A549 (cell line): Measurements from ENCODE around the gene LBHD2. TPM values are rescaled to one million over a fixed set of nuclear protein-coding genes. Genes with fewer than 3 reads are reported as not detected.
A peak's percentile ranks its signal among the peaks of the same experiment; 100 is the strongest.

ENCODE experiments used
- ATAC-seq, 2 experiments: fragments of 200-7000 bp in 1 of 2; fragments of >200 bp in 1 of 2; cut with Nextera tagmentation in 1 of 2; cut with Tn5 transposase in 1 of 2; 3 replicates each; pipeline versions ENCODE4 v1.8.0 to v1.9.1; 2018 to 2020; ENCODE audit warnings: mild to moderate bottlenecking in 1 of 2, moderate library complexity in 1 of 2
- CTCF ChIA-PET: fragments of 300-600 bp; sonication (Branson Sonifier 250); formaldehyde crosslinking; extraction: SDS; loops from one replicate; lab custom pipeline; 2021; ENCODE audit warnings: antibody characterized with exemption, inconsistent platforms; lab: Yijun Ruan, JAX
- POLR2A ChIA-PET: fragments of 350-600 bp; formaldehyde crosslinking; extraction: SDS; loops from one replicate; lab custom pipeline; 2021; ENCODE audit warnings: antibody characterized with exemption, inconsistent platforms; lab: Yijun Ruan, JAX
- DNase-seq, 2 experiments: peaks; one replicate each; pipeline versions ENCODE4 v3.0.0 to v3.0.0-alpha.2; 2011 to 2016; ENCODE audit warnings: low read depth in 1 of 2, low spot score in 1 of 2
- FAIRE-seq: peaks from 2 replicates; lab custom pipeline; 2011; peaks lifted over from hg19 to GRCh38; lab: Jason Lieb, UNC
- H3K27ac ChIP-seq, 2 experiments: fragments of >200 bp; sonication (Bioruptor Twin); formaldehyde crosslinking; 3 replicates each; pipeline ENCODE4 v1.5.1; 2016 to 2017
- H3K4me1 ChIP-seq: fragments of >200 bp; sonication (Bioruptor Twin); formaldehyde crosslinking; 3 replicates; pipeline ENCODE4 v1.6.1; 2016
- H3K4me2 ChIP-seq: fragments of >200 bp; sonication (Bioruptor Twin); formaldehyde crosslinking; 3 replicates; pipeline ENCODE4 v1.6.1; 2016
- H3K4me3 ChIP-seq: fragments of >200 bp; sonication (Bioruptor Twin); formaldehyde crosslinking; 3 replicates; pipeline ENCODE4 v1.5.1; 2016
- H3K9me3 ChIP-seq: fragments of >200 bp; sonication (Bioruptor Twin); formaldehyde crosslinking; 3 replicates; pipeline ENCODE4 v1.6.1; 2016
- BHLHE40 ChIP-seq: IDR thresholded peaks from 2 replicates; pipeline ENCODE4 v1.6.1; 2012; ENCODE audit warnings: low read depth, low read length, inconsistent platforms
- CBX8 ChIP-seq: fragments of 200-600 bp; sonication (generic); IDR thresholded peaks from 2 replicates; pipeline ENCODE4 v1.6.1; 2016
- EHF ChIP-seq: fragments of 250-450 bp; sonication (Bioruptor Pico); IDR thresholded peaks from 2 replicates; pipeline ENCODE4 v1.5.0; 2020; ENCODE audit warnings: mild to moderate bottlenecking
- ELK1 ChIP-seq: fragments of 150-350 bp; IDR thresholded peaks from 2 replicates; pipeline ENCODE4 v1.6.1; 2014; ENCODE audit warnings: low read depth, mild to moderate bottlenecking, low read length
- ESRRA ChIP-seq: fragments of 150-350 bp; IDR thresholded peaks from 2 replicates; pipeline ENCODE4 v1.6.1; 2014; ENCODE audit warnings: mild to moderate bottlenecking, low read length, borderline replicate concordance
- FOSL2 ChIP-seq, 2 experiments: fragments of 450-650 bp in 1 of 2; fragments of >200 bp in 1 of 2; sonication (Bioruptor Twin) in 1 of 2; formaldehyde crosslinking; IDR thresholded peaks; 2 replicates each; pipeline versions ENCODE4 v1.5.0 to v1.6.1; 2016 to 2020; ENCODE audit warnings: mild to moderate bottlenecking in 1 of 2, moderate library complexity in 1 of 2
- GATA3 ChIP-seq: IDR thresholded peaks from 2 replicates; pipeline ENCODE4 v1.6.1; 2012; ENCODE audit warnings: borderline replicate concordance
- HMGXB4 ChIP-seq: fragments of 250-450 bp; sonication (Bioruptor Pico); IDR thresholded peaks from 2 replicates; pipeline ENCODE4 v1.5.0; 2021; ENCODE audit warnings: mild to moderate bottlenecking, moderate library complexity, borderline replicate concordance
- HOXA7 ChIP-seq: fragments of 250-450 bp; sonication (Bioruptor Pico); IDR thresholded peaks from 2 replicates; pipeline ENCODE4 v1.5.0; 2020; ENCODE audit warnings: mild to moderate bottlenecking, moderate library complexity
- JUNB ChIP-seq: fragments of >200 bp; sonication (Bioruptor Twin); formaldehyde crosslinking; IDR thresholded peaks from 2 replicates; pipeline ENCODE4 v1.6.1; 2016
- MAFK ChIP-seq: fragments of 450-650 bp; IDR thresholded peaks from 2 replicates; pipeline ENCODE4 v1.6.1; 2014; ENCODE audit not compliant: partially characterized antibody
- MYC ChIP-seq: IDR thresholded peaks from 2 replicates; pipeline ENCODE4 v1.6.1; 2012; ENCODE audit warnings: mild to moderate bottlenecking, inconsistent platforms, low read length, improper control_type of control experiment, borderline replicate concordance
- NPAS2 ChIP-seq: fragments of 250-450 bp; sonication (Bioruptor Pico); IDR thresholded peaks from 2 replicates; pipeline ENCODE4 v1.8.0; 2022; ENCODE audit warnings: mild to moderate bottlenecking, moderate library complexity, borderline replicate concordance
- POLR2A ChIP-seq: IDR thresholded peaks from 2 replicates; pipeline ENCODE4 v1.6.1; 2012; ENCODE audit warnings: mild to moderate bottlenecking, low read length
- POLR2AphosphoS2 ChIP-seq: conservative IDR thresholded peaks from 2 replicates; pipeline ENCODE4 v1.6.1; 2012; ENCODE audit warnings: low read length, improper control_type of control experiment, inconsistent platforms
- RARB ChIP-seq: fragments of 250-450 bp; sonication (Bioruptor Pico); IDR thresholded peaks from 2 replicates; pipeline ENCODE4 v1.8.0; 2021; ENCODE audit warnings: mild to moderate bottlenecking, moderate library complexity
- RFX5 ChIP-seq: fragments of 450-650 bp; IDR thresholded peaks from 2 replicates; pipeline ENCODE4 v1.7.1; 2014; ENCODE audit warnings: antibody characterized with exemption, mild to moderate bottlenecking, moderate library complexity
- SMC3 ChIP-seq: fragments of >200 bp; sonication (Bioruptor Twin); formaldehyde crosslinking; IDR thresholded peaks from 3 replicates; pipeline ENCODE4 v1.6.1; 2018; ENCODE audit warnings: inconsistent platforms
- TFCP2L1 ChIP-seq: fragments of 250-450 bp; sonication (Bioruptor Pico); IDR thresholded peaks from 2 replicates; pipeline ENCODE4 v1.5.0; 2021; ENCODE audit warnings: mild to moderate bottlenecking
- TP53 ChIP-seq: fragments of 250-450 bp; sonication (Bioruptor Pico); IDR thresholded peaks from 2 replicates; pipeline ENCODE4 v1.5.0; 2021; ENCODE audit warnings: mild to moderate bottlenecking, moderate library complexity
- ZFP36 ChIP-seq: fragments of 450-650 bp; IDR thresholded peaks from 2 replicates; pipeline ENCODE4 v1.6.1; 2014; ENCODE audit warnings: borderline replicate concordance; ENCODE audit not compliant: partially characterized antibody
- WGBS: methylation state at CpG from one replicate; pipeline ENCODE4 v1.1.6; 2017; ENCODE audit errors: missing lambda C conversion rate; 5-methylcytosine and 5-hydroxymethylcytosine counted together
- polyA plus RNA-seq, 4 experiments: library from polyadenylated mRNA; depleted of rRNA in 3 of 4; stranded (reverse); fragments of >200 nt; fragmentation: RNase III in 1 of 4; extraction: RNeasy Plus Mini Kit Qiagen cat#74134 plus additional on column Dnase treatment in 1 of 4; gene quantifications; 2 replicates in 3 of 4; 3 replicates in 1 of 4; pipeline ENCODE4 v1.2.3, GENCODE V29; 2011 to 2017
- TF ChIP-seq, protein P1 (sequence below): fragments of 250-450 bp; sonication (Bioruptor Pico); IDR thresholded peaks from 2 replicates; pipeline ENCODE4 v1.5.0; 2020; ENCODE audit warnings: low read depth, mild to moderate bottlenecking, moderate library complexity
- TF ChIP-seq, protein P2 (sequence below): IDR thresholded peaks from 2 replicates; pipeline ENCODE4 v1.6.1; 2012; ENCODE audit warnings: low read depth, borderline replicate concordance
- TF ChIP-seq, protein P3 (sequence below): fragments of 450-650 bp; IDR thresholded peaks from 2 replicates; pipeline ENCODE4 v1.6.1; 2014; ENCODE audit warnings: antibody characterized with exemption
- TF ChIP-seq, protein P4 (sequence below): fragments of >200 bp; sonication (Bioruptor Twin); formaldehyde crosslinking; IDR thresholded peaks from 3 replicates; pipeline ENCODE4 v1.5.1; 2016
- TF ChIP-seq, protein P5 (sequence below): fragments of >200 bp; sonication (Bioruptor Twin); formaldehyde crosslinking; IDR thresholded peaks from 3 replicates; pipeline ENCODE4 v1.6.1; 2016
- TF ChIP-seq, protein P6 (sequence below): IDR thresholded peaks from 2 replicates; pipeline ENCODE4 v1.6.1; 2012

LBHD2 gene
- polyA plus RNA-seq, 2 of the 4 experiments (the other 2 are of a cell fraction) = not detected

DNA sequence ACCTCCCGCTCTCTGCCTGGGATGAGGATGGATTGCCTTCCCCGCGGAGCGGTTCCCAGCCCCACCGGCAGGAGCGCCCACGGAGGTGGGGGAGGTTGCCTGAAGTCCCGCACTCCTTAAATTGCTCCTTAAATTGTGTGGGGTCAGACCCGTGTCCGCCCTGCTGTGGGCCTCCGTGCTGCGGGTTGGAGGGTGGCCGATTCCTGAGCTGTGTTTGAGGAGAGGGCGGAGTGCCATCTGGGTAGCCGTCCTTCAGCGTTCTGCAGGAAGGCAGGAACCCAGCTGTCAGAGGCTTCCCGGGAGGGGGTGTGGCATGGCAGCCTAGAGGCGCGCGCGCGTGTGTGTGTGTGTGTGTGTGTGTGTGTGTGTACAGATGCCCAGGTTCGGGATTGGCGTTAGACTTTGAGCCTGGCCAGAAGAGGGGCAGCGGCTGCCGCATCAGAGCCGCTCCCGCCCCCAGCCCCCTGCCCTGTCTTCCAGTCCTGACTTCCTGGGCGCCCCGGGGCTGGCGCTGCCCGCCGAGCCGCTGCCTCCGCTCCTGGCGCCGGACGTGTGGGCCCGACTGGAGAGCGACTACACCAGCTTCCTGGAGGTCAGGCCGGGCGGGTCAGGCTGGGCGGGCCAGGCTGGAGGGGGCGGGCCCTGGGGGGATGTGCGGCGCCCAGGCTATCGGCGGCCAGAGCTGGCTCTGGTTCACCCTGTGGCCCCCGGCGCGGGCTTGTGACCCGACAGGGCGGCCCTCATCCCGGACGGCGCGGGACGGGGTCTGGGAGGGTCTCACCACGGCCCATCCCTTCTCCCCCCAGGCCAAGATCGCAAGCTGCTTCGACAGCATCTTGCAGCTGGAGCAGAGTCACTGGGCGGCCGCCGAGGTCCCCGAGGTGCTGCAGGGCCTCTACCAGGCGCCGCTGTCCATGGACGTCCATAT, 19.7 kb downstream of the LBHD2 start:
- peak overlapping the region; percentile 94 for H3K27ac ChIP-seq
- 3% methylated on average over 37 of the region's 68 CpGs for WGBS
- DNase-seq (peak; percentile 88 to 95), ATAC-seq (peak; percentile 61 to 80), FAIRE-seq (no peak)
- peaks cover 78% of the 10 kb centered on the region for H3K4me1 ChIP-seq
- peak overlapping the region; percentile 42 for H3K4me3 ChIP-seq
- H3K4me2 ChIP-seq = peak overlapping the region; percentile 78
- POLR2A ChIA-PET = interaction anchor here (1.0 to 2.3 kb wide), 6 partner anchors 17 to 241 kb away, joined by 3 to 10 read pairs (median 4); partner anchors contain the start of gene EIF5
- H3K9me3 ChIP-seq = no peaks in the 10 kb centered on the region
- CTCF ChIA-PET = interaction anchor here (0.6 to 14.0 kb wide), 41 partner anchors 8 to 747 kb away, joined by 3 to 544 read pairs (median 9); partner anchors contain the start of genes EXOC3L4, LBHD2 and TNFAIP2
- TF ChIP-seq BHLHE40 = no peak
- TF ChIP-seq POLR2AphosphoS2 = no peak
- TF ChIP-seq, protein P1, sequence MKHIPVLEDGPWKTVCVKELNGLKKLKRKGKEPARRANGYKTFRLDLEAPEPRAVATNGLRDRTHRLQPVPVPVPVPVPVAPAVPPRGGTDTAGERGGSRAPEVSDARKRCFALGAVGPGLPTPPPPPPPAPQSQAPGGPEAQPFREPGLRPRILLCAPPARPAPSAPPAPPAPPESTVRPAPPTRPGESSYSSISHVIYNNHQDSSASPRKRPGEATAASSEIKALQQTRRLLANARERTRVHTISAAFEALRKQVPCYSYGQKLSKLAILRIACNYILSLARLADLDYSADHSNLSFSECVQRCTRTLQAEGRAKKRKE (CRISPR knock-in tag) = no peak
- TF ChIP-seq JUNB = no peak
- TF ChIP-seq, protein P2, sequence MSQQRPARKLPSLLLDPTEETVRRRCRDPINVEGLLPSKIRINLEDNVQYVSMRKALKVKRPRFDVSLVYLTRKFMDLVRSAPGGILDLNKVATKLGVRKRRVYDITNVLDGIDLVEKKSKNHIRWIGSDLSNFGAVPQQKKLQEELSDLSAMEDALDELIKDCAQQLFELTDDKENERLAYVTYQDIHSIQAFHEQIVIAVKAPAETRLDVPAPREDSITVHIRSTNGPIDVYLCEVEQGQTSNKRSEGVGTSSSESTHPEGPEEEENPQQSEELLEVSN = peak; percentile 40; the same call in 1 of the 2 replicates
- no peak for TF ChIP-seq RARB (CRISPR knock-in tag)
- TF ChIP-seq, protein P3, sequence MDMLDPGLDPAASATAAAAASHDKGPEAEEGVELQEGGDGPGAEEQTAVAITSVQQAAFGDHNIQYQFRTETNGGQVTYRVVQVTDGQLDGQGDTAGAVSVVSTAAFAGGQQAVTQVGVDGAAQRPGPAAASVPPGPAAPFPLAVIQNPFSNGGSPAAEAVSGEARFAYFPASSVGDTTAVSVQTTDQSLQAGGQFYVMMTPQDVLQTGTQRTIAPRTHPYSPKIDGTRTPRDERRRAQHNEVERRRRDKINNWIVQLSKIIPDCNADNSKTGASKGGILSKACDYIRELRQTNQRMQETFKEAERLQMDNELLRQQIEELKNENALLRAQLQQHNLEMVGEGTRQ = no peak
- peak; percentile 66 for TF ChIP-seq POLR2A
- no peak for TF ChIP-seq CBX8
- TF ChIP-seq TP53 (CRISPR knock-in tag) = no peak
- no peak for TF ChIP-seq ELK1
- TF ChIP-seq, protein P4, sequence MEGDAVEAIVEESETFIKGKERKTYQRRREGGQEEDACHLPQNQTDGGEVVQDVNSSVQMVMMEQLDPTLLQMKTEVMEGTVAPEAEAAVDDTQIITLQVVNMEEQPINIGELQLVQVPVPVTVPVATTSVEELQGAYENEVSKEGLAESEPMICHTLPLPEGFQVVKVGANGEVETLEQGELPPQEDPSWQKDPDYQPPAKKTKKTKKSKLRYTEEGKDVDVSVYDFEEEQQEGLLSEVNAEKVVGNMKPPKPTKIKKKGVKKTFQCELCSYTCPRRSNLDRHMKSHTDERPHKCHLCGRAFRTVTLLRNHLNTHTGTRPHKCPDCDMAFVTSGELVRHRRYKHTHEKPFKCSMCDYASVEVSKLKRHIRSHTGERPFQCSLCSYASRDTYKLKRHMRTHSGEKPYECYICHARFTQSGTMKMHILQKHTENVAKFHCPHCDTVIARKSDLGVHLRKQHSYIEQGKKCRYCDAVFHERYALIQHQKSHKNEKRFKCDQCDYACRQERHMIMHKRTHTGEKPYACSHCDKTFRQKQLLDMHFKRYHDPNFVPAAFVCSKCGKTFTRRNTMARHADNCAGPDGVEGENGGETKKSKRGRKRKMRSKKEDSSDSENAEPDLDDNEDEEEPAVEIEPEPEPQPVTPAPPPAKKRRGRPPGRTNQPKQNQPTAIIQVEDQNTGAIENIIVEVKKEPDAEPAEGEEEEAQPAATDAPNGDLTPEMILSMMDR = peak; percentile 8; the same call in 1 of the 3 replicates
- TF ChIP-seq, protein P5, sequence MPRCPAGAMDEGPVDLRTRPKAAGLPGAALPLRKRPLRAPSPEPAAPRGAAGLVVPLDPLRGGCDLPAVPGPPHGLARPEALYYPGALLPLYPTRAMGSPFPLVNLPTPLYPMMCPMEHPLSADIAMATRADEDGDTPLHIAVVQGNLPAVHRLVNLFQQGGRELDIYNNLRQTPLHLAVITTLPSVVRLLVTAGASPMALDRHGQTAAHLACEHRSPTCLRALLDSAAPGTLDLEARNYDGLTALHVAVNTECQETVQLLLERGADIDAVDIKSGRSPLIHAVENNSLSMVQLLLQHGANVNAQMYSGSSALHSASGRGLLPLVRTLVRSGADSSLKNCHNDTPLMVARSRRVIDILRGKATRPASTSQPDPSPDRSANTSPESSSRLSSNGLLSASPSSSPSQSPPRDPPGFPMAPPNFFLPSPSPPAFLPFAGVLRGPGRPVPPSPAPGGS = peak; percentile 54; the same call in 1 of the 3 replicates
- no peak for TF ChIP-seq RFX5
- no peak for TF ChIP-seq HOXA7
- TF ChIP-seq FOSL2 (IDR thresholded peaks at IDR 0.05) = no peak
- no peak for TF ChIP-seq FOSL2 (CRISPR knock-in tag; IDR thresholded peaks at IDR 0.05)
- no peak for TF ChIP-seq TFCP2L1 (CRISPR knock-in tag)
- TF ChIP-seq SMC3 = peak; percentile 32; the same call in 2 of the 3 replicates
- TF ChIP-seq, protein P6, sequence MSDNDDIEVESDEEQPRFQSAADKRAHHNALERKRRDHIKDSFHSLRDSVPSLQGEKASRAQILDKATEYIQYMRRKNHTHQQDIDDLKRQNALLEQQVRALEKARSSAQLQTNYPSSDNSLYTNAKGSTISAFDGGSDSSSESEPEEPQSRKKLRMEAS = peak; percentile 87
- no peak for TF ChIP-seq ZFP36
- TF ChIP-seq NPAS2 = no peak
- TF ChIP-seq HMGXB4 (CRISPR knock-in tag) = no peak
- peak; percentile 64; the same call in 1 of the 2 replicates for TF ChIP-seq GATA3
- no peak for TF ChIP-seq MYC
- TF ChIP-seq EHF (CRISPR knock-in tag) = no peak
- no peak for TF ChIP-seq ESRRA
- TF ChIP-seq MAFK = no peak
